Heart left ventricle (tissue), 16 donors: ENCODE results near the gene STK25. TPM values are rescaled to one million over a fixed set of nuclear protein-coding genes. Genes with fewer than 3 reads are reported as not detected.

Source experiments
- ATAC-seq, 4 donors: fragments of 200-7000 bp; cut with Tn5 transposase; one replicate each; pipeline ENCODE4 v1.9.1; 2020 to 2022; ENCODE audit warnings: moderate library complexity in 4 of 4, mild to moderate bottlenecking in 3 of 4, moderate number of reproducible peaks in 1 of 4
- DNase-seq, 5 donors: peaks; one replicate each; pipeline ENCODE4 v3.0.0-alpha.2; 2020
- H3K27ac ChIP-seq, 12 donors: fragments of 200-600 bp; sonication (generic) in 4 of 12; one replicate each; pipeline versions ENCODE4 v1.5.0 to v1.8.0; 2016 to 2022; ENCODE audit warnings: mild to moderate bottlenecking in 2 of 12
- H3K27me3 ChIP-seq, 9 donors: fragments of 200-600 bp; sonication (generic) in 2 of 9; one replicate each; pipeline versions ENCODE4 v1.5.1 to v1.8.0; 2016 to 2022; ENCODE audit warnings: mild to moderate bottlenecking in 3 of 9
- H3K36me3 ChIP-seq, 9 donors: fragments of 200-600 bp; sonication (generic) in 2 of 9; one replicate each; pipeline versions ENCODE4 v1.5.0 to v1.8.0; 2018 to 2022; ENCODE audit warnings: mild to moderate bottlenecking in 2 of 9
- H3K4me1 ChIP-seq, 12 donors: fragments of 200-600 bp; sonication (generic) in 4 of 12; one replicate each; pipeline versions ENCODE4 v1.5.0 to v1.8.0; 2016 to 2022; ENCODE audit warnings: mild to moderate bottlenecking in 3 of 12
- H3K4me3 ChIP-seq, 12 donors: fragments of 200-600 bp; sonication (generic) in 4 of 12; one replicate each; pipeline versions ENCODE4 v1.5.0 to v1.8.0; 2017 to 2022; ENCODE audit warnings: mild to moderate bottlenecking in 9 of 12, moderate library complexity in 4 of 12
- H3K9me3 ChIP-seq, 12 donors: fragments of 200-600 bp; sonication (generic) in 4 of 12; one replicate each; pipeline versions ENCODE4 v1.5.0 to v1.8.0; 2016 to 2022; ENCODE audit warnings: mild to moderate bottlenecking in 1 of 12
- POLR2A ChIP-seq, 2 donors: fragments of 450-650 bp; IDR thresholded peaks; one replicate each; pipeline ENCODE4 v1.6.1; 2017; ENCODE audit warnings: antibody characterized with exemption in 2 of 2, mild to moderate bottlenecking in 2 of 2, moderate library complexity in 2 of 2
- WGBS, 4 donors: extraction: QIAGEN DNeasy Blood & Tissue Kit in 2 of 4; methylation state at CpG; one replicate each; pipeline versions ENCODE4 v1.1.5 to v1.1.7; 2013 to 2018; 5-methylcytosine and 5-hydroxymethylcytosine counted together
- intact Hi-C, 10 donors: fragments of 100-400 bp; cut with DNase I; formaldehyde crosslinking; loops; one replicate each; pipeline versions ENCODE4 v1.11.1 to v1.14.2; 2022
- polyA plus RNA-seq, 2 donors: library from polyadenylated mRNA; stranded (reverse); fragments of 200-250 nt; gene quantifications; one replicate each; pipeline ENCODE4 v1.2.3, GENCODE V29; 2013
- total RNA-seq, 9 donors: library from RNA; depleted of rRNA in 2 of 9; stranded (reverse); fragments of >200 nt in 2 of 9; fragmentation: NEBNext Ultra II Directional in 3 of 9; extraction: Animal tissue kit (Norgen Biotek cat#: 25700) in 3 of 9; gene quantifications; one replicate each; pipeline versions ENCODE4 v1.1.0 to v1.2.4, GENCODE V29; 2016 to 2023
- TF ChIP-seq, protein P1 (sequence below), 12 donors: fragments of 200-600 bp; sonication (generic) in 4 of 12; IDR thresholded peaks; one replicate each; pipeline versions ENCODE4 v1.5.0 to v1.8.0; 2018 to 2022; ENCODE audit warnings: antibody characterized with exemption in 12 of 12, mild to moderate bottlenecking in 5 of 12
- donor health status: ischemic (EF 13 %, LVEDD 7.1; RV severe dilation, severe dysfunction).
- donor health status: healthy with polysubstance abuse.
- donor health status: DM: no; HTN: yes; CAD: no.
- donor health status: DM: no; HTN: no; CAD: no.
- donor health status: ischemic (EF 25% LVEDD 6.9; RV normal size, moderate dysfunction).
- donor health status: ischemic (EF 25% LVEDD 5.7; RV mildly dilated, moderate dysfunction).
- donor health status: healthy.
- donor health status: DM: yes; HTN: yes; CAD: no.
- donor health status: ischemic (EF 35%, LVEDD 5.7; RV mildly dilated, moderate dysfunction).
- donor health status: nonischemic (EF 11% LVEDD 7.7; RV severe dilation, severe dysfunction).
- donor health status: DM: yes; HTN: yes; CAD: no.
- donor health status: PGD.
- donor health status: ischemic (EF 29% LVEDD 5.4; RV normal size, mild dysfunction).
- donor health status: nonischemic (EF 23%, LVEDD 6.1; RV moderate dilation, normal function).

The STK25 gene
- total and polyA plus RNA-seq, 11 donors, result 76.8 to 186 (median 94.8) TPM

GRCh38 chr2:241546771-241547498 lies 38.6 kb upstream of the STK25 start:
- Histone ChIP-seq H3K4me1 (peaks cover 0 to 22% (median 9%) of the 10 kb centered on the region in 12 donors), H3K4me3 (peak overlapping the region in 2 of 12 donors; percentile 2 to 26), H3K36me3 (no peaks in the 10 kb centered on the region), H3K27ac (no peak overlapping the region), H3K9me3 (no peaks in the 10 kb centered on the region), H3K27me3 (peaks cover 0 to 9% (median 0%) of the 10 kb centered on the region in 9 donors)
- peak in 2 of 4 donors; percentile 28 to 40 for ATAC-seq
- TF ChIP-seq, protein P1, sequence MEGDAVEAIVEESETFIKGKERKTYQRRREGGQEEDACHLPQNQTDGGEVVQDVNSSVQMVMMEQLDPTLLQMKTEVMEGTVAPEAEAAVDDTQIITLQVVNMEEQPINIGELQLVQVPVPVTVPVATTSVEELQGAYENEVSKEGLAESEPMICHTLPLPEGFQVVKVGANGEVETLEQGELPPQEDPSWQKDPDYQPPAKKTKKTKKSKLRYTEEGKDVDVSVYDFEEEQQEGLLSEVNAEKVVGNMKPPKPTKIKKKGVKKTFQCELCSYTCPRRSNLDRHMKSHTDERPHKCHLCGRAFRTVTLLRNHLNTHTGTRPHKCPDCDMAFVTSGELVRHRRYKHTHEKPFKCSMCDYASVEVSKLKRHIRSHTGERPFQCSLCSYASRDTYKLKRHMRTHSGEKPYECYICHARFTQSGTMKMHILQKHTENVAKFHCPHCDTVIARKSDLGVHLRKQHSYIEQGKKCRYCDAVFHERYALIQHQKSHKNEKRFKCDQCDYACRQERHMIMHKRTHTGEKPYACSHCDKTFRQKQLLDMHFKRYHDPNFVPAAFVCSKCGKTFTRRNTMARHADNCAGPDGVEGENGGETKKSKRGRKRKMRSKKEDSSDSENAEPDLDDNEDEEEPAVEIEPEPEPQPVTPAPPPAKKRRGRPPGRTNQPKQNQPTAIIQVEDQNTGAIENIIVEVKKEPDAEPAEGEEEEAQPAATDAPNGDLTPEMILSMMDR (IDR thresholded peaks at IDR 0.05), result no peak
- TF ChIP-seq POLR2A (IDR thresholded peaks at IDR 0.05), result no peak
- intact Hi-C loops, result no loop called here
- WGBS, 4 donors, result 12 to 18% (median 17%) methylated on average over 25 of the region's 25 CpGs
- no peak for DNase-seq

- Histone ChIP-seq H3K27me3 (peaks cover 0 to 20% (median 8%) of the 10 kb centered on the region in 9 donors), H3K36me3 (no peaks in the 10 kb centered on the region), H3K4me3 (no peak overlapping the region), H3K9me3 (no peaks in the 10 kb centered on the region), H3K27ac (no peak overlapping the region), H3K4me1 (peaks cover 0 to 24% (median 18%) of the 10 kb centered on the region in 12 donors)
- TF ChIP-seq, protein P1 (IDR thresholded peaks at IDR 0.05), result no peak
- no peak for TF ChIP-seq POLR2A (IDR thresholded peaks at IDR 0.05)
- DNase-seq (no peak), ATAC-seq (no peak)
- 67 to 71% (median 70%) methylated on average over 12 of the region's 12 CpGs for WGBS, 4 donors
- intact Hi-C loops, result no loop called here
Observed at GRCh38 chr2:241545523-241546473, 37.4 kb upstream of the STK25 start.

DNA sequence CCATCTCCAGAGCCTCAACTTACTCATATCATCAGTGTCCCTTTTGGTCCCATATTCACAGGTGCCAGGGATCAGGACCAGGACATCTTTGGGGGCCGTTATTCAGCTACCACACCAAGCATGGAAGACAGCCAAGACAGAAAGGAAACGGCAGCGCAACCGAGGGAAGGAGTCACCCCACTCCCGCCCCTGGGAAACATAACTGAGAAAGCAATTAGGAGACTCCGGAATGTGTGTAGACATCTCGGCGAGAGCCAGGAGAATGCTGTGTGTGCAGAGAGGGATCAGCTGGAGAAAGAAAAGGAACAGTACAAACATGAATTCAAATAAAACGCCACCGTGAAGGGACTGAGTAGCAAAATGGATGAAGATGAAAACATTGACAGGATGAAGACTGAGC lies 36.7 kb upstream of the STK25 start:
- Histone ChIP-seq H3K9me3 (no peaks in the 10 kb centered on the region), H3K27ac (no peak overlapping the region), H3K4me3 (no peak overlapping the region), H3K27me3 (peaks cover 0 to 27% (median 8%) of the 10 kb centered on the region in 9 donors), H3K36me3 (no peaks in the 10 kb centered on the region), H3K4me1 (peaks cover 0 to 30% (median 22%) of the 10 kb centered on the region in 12 donors)
- TF ChIP-seq, protein P1 (IDR thresholded peaks at IDR 0.05), result no peak
- no peak for TF ChIP-seq POLR2A (IDR thresholded peaks at IDR 0.05)
- DNase-seq (no peak), ATAC-seq (no peak)
- intact Hi-C loops, result no loop called here
- 38 to 52% (median 43%) methylated on average over 10 of the region's 10 CpGs for WGBS, 4 donors

- intact Hi-C loops, result no loop called here
- Histone ChIP-seq H3K4me1 (peaks cover 0 to 37% (median 20%) of the 10 kb centered on the region in 12 donors), H3K27ac (peak overlapping the region in 1 of 12 donors; percentile 79), H3K27me3 (peaks cover 0 to 28% (median 6%) of the 10 kb centered on the region in 9 donors), H3K36me3 (no peaks in the 10 kb centered on the region), H3K4me3 (peak overlapping the region in 3 of 12 donors; percentile 20 to 54 (median 47)), H3K9me3 (no peaks in the 10 kb centered on the region)
- no peak for TF ChIP-seq POLR2A (IDR thresholded peaks at IDR 0.05)
- TF ChIP-seq, protein P1 (IDR thresholded peaks at IDR 0.05), result no peak
- DNase-seq (peak in 3 of 5 donors; percentile 34 to 65 (median 62)), ATAC-seq (peak; percentile 53 to 66 (median 58))
- WGBS, 4 donors, result 70 to 81% (median 73%) methylated on average over 10 to 15 of the region's 15 CpGs
Observed at GRCh38 chr2:241542278-241542605, 33.9 kb upstream of the STK25 start.
